HG03521 (cell line): ENCODE measurements around the gene KCNK15.

Experiments used
- ATAC-seq: cut with Tn5 transposase; IDR thresholded peaks from one replicate; pipeline ENCODE4 v1.9.1; 2021; ENCODE audit warnings: mild to moderate bottlenecking, moderate library complexity; ENCODE audit not compliant: unreplicated experiment

The KCNK15 gene

GRCh38 chr20:44733341-44734069 lies 12.2 kb upstream of the KCNK15 start:
- no peak for ATAC-seq

GRCh38 chr20:44734938-44735337 lies 10.7 kb upstream of the KCNK15 start:
- ATAC-seq = no peak

GRCh38 chr20:44735816-44736169 lies 9.9 kb upstream of the KCNK15 start:
- no peak for ATAC-seq

- no peak for ATAC-seq
Observed at GRCh38 chr20:44736170-44737021, 9.3 kb upstream of the KCNK15 start.

GRCh38 chr20:44737116-44737515 lies 8.5 kb upstream of the KCNK15 start:
- no peak for ATAC-seq

- no peak for ATAC-seq
Observed at GRCh38 chr20:44738813-44739477, 6.7 kb upstream of the KCNK15 start.

- ATAC-seq = no peak
Observed at GRCh38 chr20:44739942-44740341, 5.7 kb upstream of the KCNK15 start.

- ATAC-seq = no peak
Observed at GRCh38 chr20:44742304-44743079, 3.2 kb upstream of the KCNK15 start.

- ATAC-seq = no peak
Observed at GRCh38 chr20:44743080-44743701, 2.5 kb upstream of the KCNK15 start.

GRCh38 chr20:44743916-44744655 lies 1.6 kb upstream of the KCNK15 start:
- no peak for ATAC-seq

GRCh38 chr20:44745122-44745597 lies 505 bp upstream of the KCNK15 start:
- no peak for ATAC-seq

- no peak for ATAC-seq
Observed at GRCh38 chr20:44746367-44747165, 901 bp downstream of the KCNK15 start.

- ATAC-seq = no peak
Observed at GRCh38 chr20:44747166-44748004, 1.7 kb downstream of the KCNK15 start.

GRCh38 chr20:44748005-44748370 lies 2.3 kb downstream of the KCNK15 start:
- ATAC-seq = no peak

GRCh38 chr20:44750081-44750805 lies 4.6 kb downstream of the KCNK15 start:
- no peak for ATAC-seq

GRCh38 chr20:44752099-44752931 lies 6.7 kb downstream of the KCNK15 start:
- ATAC-seq = no peak

GRCh38 chr20:44754554-44754953 lies 8.9 kb downstream of the KCNK15 start:
- no peak for ATAC-seq
